K562 (cell line): ENCODE results near the gene CLIP1. TPM values are rescaled to one million over a fixed set of nuclear protein-coding genes. Genes with fewer than 3 reads are reported as not detected.

ENCODE experiments used
- ATAC-seq: fragments of 200-7000 bp; cut with Tn5 transposase; 3 replicates; pipeline ENCODE4 v1.9.1; 2020; ENCODE audit warnings: moderate library complexity
- BruUV-seq: library from RNA; stranded (reverse); fragments of 400-500 nt; replicated peaks from 2 replicates; lab custom pipeline; 2021; lab: Mats Ljungman, UMichigan
- CTCF ChIA-PET: fragments of 300-600 bp; formaldehyde crosslinking; extraction: SDS; loops from one replicate; lab custom pipeline; 2021; ENCODE audit warnings: low intra/inter-chr PET ratio; lab: Yijun Ruan, JAX
- POLR2A ChIA-PET: fragments of 300-600, 350-650 bp; sonication (Branson Sonifier 250); formaldehyde crosslinking; extraction: SDS; loops from one replicate; lab custom pipeline; 2021; ENCODE audit warnings: antibody characterized with exemption, inconsistent platforms; lab: Yijun Ruan, JAX
- DNase-seq, 4 experiments: peaks; one replicate each; pipeline versions ENCODE4 v3.0.0 to v3.0.0-alpha.2; 2011 to 2018; ENCODE audit warnings: low spot score in 3 of 4, mixed read lengths in 3 of 4; ENCODE audit errors: extremely low read depth in 1 of 4
- FAIRE-seq: peaks from 2 replicates; lab custom pipeline; 2011; peaks lifted over from hg19 to GRCh38; lab: Jason Lieb, UNC
- H2AFZ ChIP-seq: 2 replicates; pipeline ENCODE4 v1.6.0; 2011; ENCODE audit warnings: low read depth, low read length, control low read depth, inconsistent platforms
- H3K27ac ChIP-seq: fragments of 200-600 bp; 3 replicates; pipeline ENCODE4 v1.8.0; 2011; ENCODE audit warnings: low read depth, mild to moderate bottlenecking, control low read depth, inconsistent platforms, low read length, moderate library complexity, mixed read lengths; ENCODE audit errors: extremely low read depth
- H3K27me3 ChIP-seq, 2 experiments: fragments of 300-600 bp in 1 of 2; 2 replicates in 1 of 2; 3 replicates in 1 of 2; pipeline versions ENCODE4 v1.6.0 to v1.8.0; 2011; ENCODE audit warnings: inconsistent platforms in 2 of 2, low read length in 2 of 2, mild to moderate bottlenecking in 1 of 2, mixed read lengths in 1 of 2, moderate library complexity in 1 of 2; ENCODE audit not compliant: control insufficient read depth in 2 of 2, insufficient read depth in 2 of 2
- H3K36me3 ChIP-seq: fragments of 300-600 bp; 3 replicates; pipeline ENCODE4 v1.8.0; 2011; ENCODE audit warnings: mild to moderate bottlenecking, low read length, inconsistent platforms; ENCODE audit not compliant: control insufficient read depth, insufficient read depth
- H3K4me1 ChIP-seq, 2 experiments: fragments of 200-600 bp in 1 of 2; replicated peaks in 1 of 2; 2 replicates in 1 of 2; 3 replicates in 1 of 2; pipeline versions ENCODE4 v1.5.1 to v1.8.0; 2011; ENCODE audit warnings: inconsistent platforms in 2 of 2, low read length in 2 of 2, mild to moderate bottlenecking in 1 of 2, mixed read lengths in 1 of 2, moderate library complexity in 1 of 2; ENCODE audit not compliant: control insufficient read depth in 2 of 2, insufficient read depth in 2 of 2
- H3K4me2 ChIP-seq: 2 replicates; pipeline ENCODE4 v1.6.1; 2011; ENCODE audit warnings: low read length, control low read depth, inconsistent platforms, mixed read lengths; ENCODE audit not compliant: insufficient read depth
- H3K4me3 ChIP-seq: fragments of 200-600 bp; sonication (generic), shearing (Covaris generic); 2 replicates; pipeline ENCODE4 v1.5.1; 2016; ENCODE audit warnings: control low read depth, inconsistent platforms
- H3K79me2 ChIP-seq: fragments of 200-600 bp; 3 replicates; pipeline ENCODE4 v1.8.0; 2011; ENCODE audit warnings: low read length, inconsistent platforms; ENCODE audit not compliant: control insufficient read depth, insufficient read depth
- H3K9ac ChIP-seq, 2 experiments: 2 replicates each; pipeline versions ENCODE4 v1.6.0 to v1.6.1; 2011; ENCODE audit warnings: low read depth in 2 of 2, low read length in 2 of 2, control low read depth in 1 of 2, inconsistent platforms in 1 of 2, mild to moderate bottlenecking in 1 of 2, mixed read lengths in 1 of 2; ENCODE audit not compliant: insufficient read depth in 1 of 2
- H3K9me1 ChIP-seq: one replicate; pipeline ENCODE4 v1.6.0; 2011; ENCODE audit warnings: inconsistent platforms, mild to moderate bottlenecking, low read length, moderate library complexity; ENCODE audit not compliant: control insufficient read depth, insufficient read depth
- H3K9me3 ChIP-seq: replicated peaks from 2 replicates; pipeline ENCODE4 v1.5.1; 2011; ENCODE audit warnings: low read depth, low read length, inconsistent platforms; ENCODE audit not compliant: control insufficient read depth, insufficient read depth
- H4K20me1 ChIP-seq: replicated peaks from 2 replicates; pipeline ENCODE4 v1.6.1; 2011; ENCODE audit warnings: low read length, inconsistent platforms, mixed read lengths; ENCODE audit not compliant: control insufficient read depth, insufficient read depth
- HDAC1 ChIP-seq, 2 experiments: fragments of 450-650 bp; IDR thresholded peaks; 2 replicates each; pipeline ENCODE4 v1.6.1; 2016 to 2017; ENCODE audit warnings: inconsistent platforms in 1 of 2, mild to moderate bottlenecking in 1 of 2, moderate library complexity in 1 of 2
- REST ChIP-seq, 2 experiments: fragments of 450-650 bp; formaldehyde crosslinking in 1 of 2; IDR thresholded peaks; 2 replicates each; pipeline versions ENCODE4 v1.4.0 to v1.6.1; 2014 to 2020; ENCODE audit warnings: mild to moderate bottlenecking in 2 of 2, borderline replicate concordance in 1 of 2, low read depth in 1 of 2
- ZNF232 ChIP-seq: sonication (generic); formaldehyde crosslinking; IDR thresholded peaks from 2 replicates; pipeline ENCODE4 v1.8.0; 2022; ENCODE audit warnings: mild to moderate bottlenecking, missing genetic modification reagents
- WGBS: fragments of 100-300 bp; shearing (Covaris generic); methylation state at CpG from one replicate; pipeline ENCODE4 v1.1.6; 2016; ENCODE audit warnings: low coverage, mixed read lengths; ENCODE audit not compliant: insufficient coverage; ENCODE audit errors: missing lambda C conversion rate; 5-methylcytosine and 5-hydroxymethylcytosine counted together
- in situ Hi-C: fragments of 300-500 bp; cut with MboI; formaldehyde crosslinking; loops from 4 replicates; pipeline ENCODE4 v1.15.0; 2018; ENCODE audit warnings: inconsistent platforms, mixed read lengths
- intact Hi-C: fragments of 100-400 bp; cut with micrococcal nuclease; formaldehyde crosslinking; loops from 2 replicates; pipeline ENCODE4 v1.14.2; 2022
- polyA plus RNA-seq, 8 experiments: library from polyadenylated mRNA; depleted of rRNA in 4 of 8; stranded (reverse) in 5 of 8; unstranded in 3 of 8; fragments of >200 nt; fragmentation: Nextera tagmentation in 2 of 8; fragmentation: Illumina TruSeq in 1 of 8; extraction: Ambion mirVana in 2 of 8; extraction: Trizol in 1 of 8; gene quantifications; 2 replicates each; pipeline versions ENCODE4 v1.2.1 to v1.2.3, GENCODE V29; 2011 to 2014; ENCODE audit warnings: inconsistent platforms in 1 of 8, missing spikeins in 1 of 8
- total RNA-seq, 7 experiments: library from RNA; depleted of rRNA in 6 of 7; stranded (reverse); fragments of >200 nt in 6 of 7; fragmentation: Illumina TruSeq in 2 of 7; extraction: Trizol in 2 of 7; gene quantifications; 2 replicates each; pipeline versions ENCODE4 v1.2.1 to v1.2.3, GENCODE V29; 2011 to 2021; ENCODE audit warnings: low replicate concordance in 1 of 7

The CLIP1 gene
- total and polyA plus RNA-seq, 9 of the 15 experiments (the other 6 are each of a cell fraction or from before 2014, with no cell fraction given): 5.8 to 33.9 (median 27.6) TPM

- Histone ChIP-seq H3K9me3 (no peaks in the 10 kb centered on the region), H3K79me2 (no peaks in the 10 kb centered on the region), H3K9ac (no peak overlapping the region), H3K4me3 (no peak overlapping the region), H4K20me1 (no peaks in the 10 kb centered on the region), H2AFZ (no peak overlapping the region), H3K4me1 (peaks cover 3 to 10% of the 10 kb centered on the region in 2 experiments; a peak in 2 of 5 replicates), H3K9me1 (no peaks in the 10 kb centered on the region), H3K27ac (no peak overlapping the region), H3K27me3 (no peaks in the 10 kb centered on the region), H3K36me3 (peaks cover 36% of the 10 kb centered on the region; the same call in 2 of the 3 replicates), H3K4me2 (no peak overlapping the region)
- intact Hi-C loops: no loop called here
- FAIRE-seq (no peak), DNase-seq (peak in 2 of 4 experiments; percentile 20 to 25), ATAC-seq (peak; percentile 48; the same call in 2 of the 3 replicates)
- TF ChIP-seq HDAC1 (IDR thresholded peaks at IDR 0.05) (no peak), ZNF232 (CRISPR knock-in tag) (no peak), REST (IDR thresholded peaks at IDR 0.05; ENCODE audit: borderline replicate concordance) (peak; percentile 37; the same call in 1 of the 2 replicates), REST (CRISPR knock-in tag; IDR thresholded peaks at IDR 0.05; ENCODE audit: low read depth) (no peak)
- CTCF ChIA-PET: no interaction called here
- POLR2A ChIA-PET: interaction anchor here (1.6 kb wide), 1 partner anchor 9 kb away, joined by 4 read pairs; no protein-coding TSS in a partner anchor
- in situ Hi-C loops: no loop called here
- BruUV-seq: no TSS peak
- 80% methylated on average over 6 of the region's 7 CpGs for WGBS
Measured at GRCh38 chr12:122350141-122350848, 72.2 kb downstream of the CLIP1 start.
